ENCODE measurements around the gene THOC6.
"Not testable (repeated sequence)": the region's sequence is repeated elsewhere in the genome, so short reads cannot be mapped to it uniquely, and the experiment has no call there.

GRCh38 chr16:3053330-3053710 is 29.5 kb downstream of the THOC6 start:
- not testable (repeated sequence) for TF ChIP-seq CEBPB (IDR thresholded peaks at IDR 0.05); RAD21 (conservative IDR thresholded peaks at IDR 0.05 in 1 of 2, IDR thresholded peaks at IDR 0.05 in 1 of 2); MAX (IDR thresholded peaks at IDR 0.05); POLR2A (IDR thresholded peaks at IDR 0.05; ENCODE audit: low read length); NPAS2 (CRISPR knock-in tag; IDR thresholded peaks at IDR 0.05; ENCODE audit: borderline replicate concordance); KDM1A (IDR thresholded peaks at IDR 0.05; ENCODE audit: low read depth); HEYL (CRISPR knock-in tag; IDR thresholded peaks at IDR 0.05); HDAC2 (IDR thresholded peaks at IDR 0.05); EHF (CRISPR knock-in tag; IDR thresholded peaks at IDR 0.05); JUN (IDR thresholded peaks at IDR 0.05); SMC3 (IDR thresholded peaks at IDR 0.05)
- TF ChIP-seq, protein P1, sequence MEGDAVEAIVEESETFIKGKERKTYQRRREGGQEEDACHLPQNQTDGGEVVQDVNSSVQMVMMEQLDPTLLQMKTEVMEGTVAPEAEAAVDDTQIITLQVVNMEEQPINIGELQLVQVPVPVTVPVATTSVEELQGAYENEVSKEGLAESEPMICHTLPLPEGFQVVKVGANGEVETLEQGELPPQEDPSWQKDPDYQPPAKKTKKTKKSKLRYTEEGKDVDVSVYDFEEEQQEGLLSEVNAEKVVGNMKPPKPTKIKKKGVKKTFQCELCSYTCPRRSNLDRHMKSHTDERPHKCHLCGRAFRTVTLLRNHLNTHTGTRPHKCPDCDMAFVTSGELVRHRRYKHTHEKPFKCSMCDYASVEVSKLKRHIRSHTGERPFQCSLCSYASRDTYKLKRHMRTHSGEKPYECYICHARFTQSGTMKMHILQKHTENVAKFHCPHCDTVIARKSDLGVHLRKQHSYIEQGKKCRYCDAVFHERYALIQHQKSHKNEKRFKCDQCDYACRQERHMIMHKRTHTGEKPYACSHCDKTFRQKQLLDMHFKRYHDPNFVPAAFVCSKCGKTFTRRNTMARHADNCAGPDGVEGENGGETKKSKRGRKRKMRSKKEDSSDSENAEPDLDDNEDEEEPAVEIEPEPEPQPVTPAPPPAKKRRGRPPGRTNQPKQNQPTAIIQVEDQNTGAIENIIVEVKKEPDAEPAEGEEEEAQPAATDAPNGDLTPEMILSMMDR (IDR thresholded peaks at IDR 0.05), result not testable (repeated sequence)
- TF ChIP-seq, protein P2, sequence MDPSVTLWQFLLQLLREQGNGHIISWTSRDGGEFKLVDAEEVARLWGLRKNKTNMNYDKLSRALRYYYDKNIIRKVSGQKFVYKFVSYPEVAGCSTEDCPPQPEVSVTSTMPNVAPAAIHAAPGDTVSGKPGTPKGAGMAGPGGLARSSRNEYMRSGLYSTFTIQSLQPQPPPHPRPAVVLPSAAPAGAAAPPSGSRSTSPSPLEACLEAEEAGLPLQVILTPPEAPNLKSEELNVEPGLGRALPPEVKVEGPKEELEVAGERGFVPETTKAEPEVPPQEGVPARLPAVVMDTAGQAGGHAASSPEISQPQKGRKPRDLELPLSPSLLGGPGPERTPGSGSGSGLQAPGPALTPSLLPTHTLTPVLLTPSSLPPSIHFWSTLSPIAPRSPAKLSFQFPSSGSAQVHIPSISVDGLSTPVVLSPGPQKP (IDR thresholded peaks at IDR 0.05; ENCODE audit: low read depth, low read length), result not testable (repeated sequence)
